GM19099 (cell line): ENCODE results near the gene ALG9.

ENCODE experiments used
- POLR2A ChIP-seq: IDR thresholded peaks from 3 replicates; pipeline ENCODE4 v1.6.1; 2011; ENCODE audit warnings: low read depth; ENCODE audit not compliant: insufficient read length; ENCODE audit errors: extremely low read depth

The ALG9 gene, protein sequence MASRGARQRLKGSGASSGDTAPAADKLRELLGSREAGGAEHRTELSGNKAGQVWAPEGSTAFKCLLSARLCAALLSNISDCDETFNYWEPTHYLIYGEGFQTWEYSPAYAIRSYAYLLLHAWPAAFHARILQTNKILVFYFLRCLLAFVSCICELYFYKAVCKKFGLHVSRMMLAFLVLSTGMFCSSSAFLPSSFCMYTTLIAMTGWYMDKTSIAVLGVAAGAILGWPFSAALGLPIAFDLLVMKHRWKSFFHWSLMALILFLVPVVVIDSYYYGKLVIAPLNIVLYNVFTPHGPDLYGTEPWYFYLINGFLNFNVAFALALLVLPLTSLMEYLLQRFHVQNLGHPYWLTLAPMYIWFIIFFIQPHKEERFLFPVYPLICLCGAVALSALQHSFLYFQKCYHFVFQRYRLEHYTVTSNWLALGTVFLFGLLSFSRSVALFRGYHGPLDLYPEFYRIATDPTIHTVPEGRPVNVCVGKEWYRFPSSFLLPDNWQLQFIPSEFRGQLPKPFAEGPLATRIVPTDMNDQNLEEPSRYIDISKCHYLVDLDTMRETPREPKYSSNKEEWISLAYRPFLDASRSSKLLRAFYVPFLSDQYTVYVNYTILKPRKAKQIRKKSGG

DNA sequence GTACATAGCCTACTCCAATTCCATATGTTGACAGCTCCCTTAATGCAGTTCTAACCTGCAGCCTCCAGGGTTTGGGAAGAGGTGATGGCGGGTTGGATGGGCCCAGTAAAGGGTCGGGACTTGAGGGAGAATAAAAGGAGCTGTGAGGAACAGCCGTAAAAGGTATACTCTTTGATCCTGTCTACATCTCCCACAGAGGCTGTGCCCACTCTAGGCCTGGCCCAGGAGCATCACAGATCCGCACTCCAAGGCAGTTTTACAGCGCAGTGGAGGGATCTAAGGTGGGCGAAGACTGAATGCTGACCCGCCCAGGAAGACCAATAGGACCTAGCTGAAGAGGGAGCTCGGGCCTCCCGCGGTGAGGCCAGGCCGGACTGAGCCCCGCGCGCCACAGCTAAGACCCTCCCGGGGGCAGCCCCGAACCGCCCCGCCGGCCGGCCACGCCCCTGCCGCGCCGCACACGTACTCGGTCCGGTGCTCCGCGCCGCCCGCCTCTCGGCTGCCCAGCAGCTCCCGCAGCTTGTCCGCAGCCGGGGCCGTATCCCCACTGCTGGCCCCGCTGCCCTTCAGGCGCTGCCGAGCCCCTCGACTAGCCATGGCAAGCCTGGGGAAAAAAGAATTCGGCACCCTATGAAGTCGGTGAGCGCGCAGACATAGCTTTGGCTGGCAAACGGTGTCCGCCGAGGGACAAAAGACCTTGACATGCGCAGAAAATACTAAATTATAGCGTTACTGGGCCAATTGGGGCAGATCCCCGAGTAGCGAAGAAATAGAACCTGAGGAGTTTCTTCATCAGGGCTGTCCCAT lies at the start of gene ALG9:
Gene ALG9 (minus strand): TSS at position 696 of the 807 bp plus-strand sequence. CDS start 99 bp downstream, at position 597.
- peak; percentile 68 for TF ChIP-seq POLR2A

GRCh38 chr11:111920908-111921307 lies 49.5 kb upstream of the ALG9 start:
- no peak for TF ChIP-seq POLR2A

DNA sequence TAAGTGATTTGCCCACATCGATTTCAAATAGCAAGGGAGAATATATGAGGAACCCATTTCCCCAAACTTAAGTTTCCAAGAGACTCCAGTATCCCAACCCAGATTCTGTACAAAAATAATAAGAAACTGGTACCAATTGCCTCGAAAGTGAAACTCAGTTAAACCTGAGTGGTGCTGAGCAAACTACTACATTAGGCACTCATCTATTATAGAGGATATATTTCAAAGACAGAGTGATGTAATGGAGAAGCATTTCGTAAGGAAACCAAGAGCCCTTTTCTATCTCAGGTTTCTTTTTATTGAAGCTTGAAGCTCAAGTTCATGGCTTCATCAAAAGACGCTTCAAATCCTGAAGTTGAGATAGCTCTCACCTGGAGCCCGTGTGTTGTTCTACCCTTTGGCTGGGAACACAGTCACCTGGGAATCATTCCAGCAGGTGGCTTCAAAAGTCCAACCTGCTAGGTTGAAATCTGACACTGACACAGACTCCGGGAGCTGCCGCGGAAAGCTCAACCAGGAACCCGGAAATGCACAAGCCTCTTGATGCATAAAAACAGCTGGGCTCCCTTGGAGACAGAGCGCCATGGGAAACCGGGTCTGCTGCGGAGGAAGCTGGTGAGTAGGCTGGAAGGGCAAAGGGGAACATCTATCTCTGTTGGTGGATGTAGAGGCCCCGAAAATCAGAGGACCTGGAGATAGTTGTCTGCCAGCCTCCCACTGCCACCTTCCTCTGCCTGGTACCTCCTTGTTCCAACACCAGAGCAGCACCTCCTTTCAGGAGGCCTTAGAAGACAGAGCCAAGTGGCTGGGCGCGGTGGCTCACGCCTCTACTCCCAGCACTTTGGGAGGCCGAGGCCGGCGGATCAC lies 47.2 kb upstream of the ALG9 start, which contains the start of gene C11orf52:
Gene C11orf52 (plus strand): TSS at position 524 of the 867 bp plus-strand sequence. CDS start 60 bp downstream, at position 584.
- no peak for TF ChIP-seq POLR2A

DNA sequence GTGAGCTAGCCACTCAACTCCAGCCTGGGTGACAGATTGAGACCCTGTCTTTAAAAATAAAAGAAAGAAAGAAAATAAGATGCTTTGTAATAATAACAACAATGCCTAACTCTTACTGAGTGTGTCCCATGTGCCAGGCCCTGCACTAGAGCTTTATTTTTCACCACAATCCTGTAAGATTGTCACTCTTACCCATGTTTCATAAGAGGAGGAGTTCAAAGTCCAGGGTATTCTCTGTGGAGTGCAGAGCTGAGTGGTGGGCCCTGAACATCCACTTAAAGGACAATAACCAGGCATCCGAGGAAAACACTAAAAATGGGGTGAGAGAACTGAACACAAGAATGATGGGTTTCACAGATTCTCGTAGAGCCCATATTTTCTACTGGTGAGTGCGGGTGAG lies 46.4 kb upstream of the ALG9 start:
- no peak for TF ChIP-seq POLR2A

- no peak for TF ChIP-seq POLR2A
These were observed 45.9 kb upstream of the ALG9 start for GRCh38 chr11:111917312-111917711.

DNA sequence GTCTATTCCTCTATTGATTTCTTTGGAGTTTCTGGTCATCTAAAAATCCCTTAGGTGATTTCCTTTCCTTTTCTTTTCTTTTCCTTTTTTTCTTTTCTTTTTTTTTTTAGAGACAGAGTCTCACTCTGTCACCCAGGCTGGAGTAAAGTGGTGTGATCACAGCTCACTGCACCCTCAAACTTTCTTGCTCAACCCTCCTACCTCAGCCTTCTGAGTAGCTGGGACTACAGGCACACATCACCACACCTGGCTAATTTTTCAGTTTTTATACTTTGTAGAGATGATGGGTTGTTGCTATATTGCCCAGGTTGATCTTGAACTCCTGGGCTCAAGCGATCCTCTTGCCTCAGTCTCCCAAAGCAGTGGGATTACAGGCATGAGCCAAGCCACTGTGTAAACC lies 45.4 kb upstream of the ALG9 start:
- TF ChIP-seq POLR2A = no peak

GRCh38 chr11:111913997-111914396 lies 42.6 kb upstream of the ALG9 start:
- no peak for TF ChIP-seq POLR2A

- TF ChIP-seq POLR2A = no peak
These were observed 41.9 kb upstream of the ALG9 start for GRCh38 chr11:111913031-111913861.

DNA sequence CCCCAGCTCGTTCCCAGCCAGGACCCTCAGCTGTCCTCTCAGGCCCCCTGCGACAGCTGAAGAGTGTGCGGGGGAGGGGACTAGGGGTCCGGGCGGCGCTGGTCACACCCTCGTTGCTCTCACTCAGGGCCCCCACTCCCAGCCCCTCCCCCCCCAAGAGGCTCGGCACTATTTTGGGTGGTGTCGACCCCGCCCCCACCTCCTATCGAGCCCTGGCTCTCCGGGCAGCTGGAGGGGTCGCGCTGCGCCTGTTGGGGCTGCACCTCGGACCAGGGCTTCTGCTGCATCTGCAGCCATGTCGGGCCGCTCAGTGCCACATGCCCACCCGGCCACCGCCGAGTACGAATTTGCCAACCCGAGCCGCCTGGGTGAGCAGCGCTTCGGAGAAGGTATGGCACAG lies 41.2 kb upstream of the ALG9 start, which contains the start of gene HSPB2:
Gene HSPB2 (plus strand): TSS at position 200 of the 400 bp plus-strand sequence. CDS start 96 bp downstream, at position 296.
- TF ChIP-seq POLR2A = no peak

GRCh38 chr11:111911563-111912401 lies 40.4 kb upstream of the ALG9 start, which contains the start of gene CRYAB:
Gene CRYAB, minus strand, starts transcription at chr11:111911770. Its CDS starts 46 bp downstream, at chr11:111911724.
- no peak for TF ChIP-seq POLR2A

- no peak for TF ChIP-seq POLR2A
These were observed 39.5 kb upstream of the ALG9 start for GRCh38 chr11:111910676-111911562.
